KMS-11 (cell line): ENCODE data around the gene RBBP4.

Experiments used
- H2AFZ ChIP-seq: fragments of 200-600 bp; sonication (generic); 2 replicates; pipeline ENCODE4 v1.6.1; 2016; ENCODE audit warnings: antibody characterized with exemption, mixed run types, low read depth
- H3K27ac ChIP-seq: fragments of 200-600 bp; sonication (generic); 2 replicates; pipeline ENCODE4 v1.6.1; 2016; ENCODE audit warnings: mild to moderate bottlenecking, mixed run types
- H3K27me3 ChIP-seq: fragments of 200-600 bp; sonication (generic); 2 replicates; pipeline ENCODE4 v1.6.1; 2017; ENCODE audit warnings: mild to moderate bottlenecking, low read depth, mixed run types, moderate library complexity; ENCODE audit not compliant: insufficient read depth
- H3K36me3 ChIP-seq: fragments of 200-600 bp; sonication (generic); 2 replicates; pipeline ENCODE4 v1.6.1; 2017; ENCODE audit warnings: mild to moderate bottlenecking, mixed run types; ENCODE audit not compliant: insufficient read depth
- H3K4me1 ChIP-seq: fragments of 200-600 bp; sonication (generic); 2 replicates; pipeline ENCODE4 v1.6.1; 2016; ENCODE audit warnings: mild to moderate bottlenecking, low read depth, mixed run types; ENCODE audit not compliant: poor library complexity, severe bottlenecking
- H3K4me2 ChIP-seq: fragments of 200-600 bp; sonication (generic); 2 replicates; pipeline ENCODE4 v1.7.0; 2016; ENCODE audit warnings: mild to moderate bottlenecking, mixed run types
- H3K4me3 ChIP-seq: fragments of 200-600 bp; sonication (generic); IDR thresholded peaks from 2 replicates; pipeline ENCODE4 v1.6.1; 2017; ENCODE audit warnings: low read depth, low read length, mixed read lengths; ENCODE audit not compliant: insufficient read depth
- H3K79me2 ChIP-seq: fragments of 200-600 bp; sonication (generic); 2 replicates; pipeline ENCODE4 v1.6.1; 2016; ENCODE audit warnings: low read depth, mixed run types; ENCODE audit not compliant: insufficient read depth
- H3K9ac ChIP-seq: fragments of 200-600 bp; sonication (generic); 2 replicates; pipeline ENCODE4 v1.6.1; 2016; ENCODE audit warnings: mild to moderate bottlenecking, mixed run types
- H4K20me1 ChIP-seq: fragments of 200-600 bp; sonication (generic); 2 replicates; pipeline ENCODE4 v1.6.1; 2016; ENCODE audit warnings: mild to moderate bottlenecking, mixed run types; ENCODE audit not compliant: insufficient read depth
- TF ChIP-seq, protein P1 (sequence below): fragments of 200-600 bp; sonication (generic); conservative IDR thresholded peaks from 2 replicates; pipeline ENCODE4 v1.6.1; 2017; ENCODE audit warnings: low read depth, mild to moderate bottlenecking, antibody characterized with exemption, low read length, moderate library complexity, mixed read lengths

The RBBP4 gene

DNA sequence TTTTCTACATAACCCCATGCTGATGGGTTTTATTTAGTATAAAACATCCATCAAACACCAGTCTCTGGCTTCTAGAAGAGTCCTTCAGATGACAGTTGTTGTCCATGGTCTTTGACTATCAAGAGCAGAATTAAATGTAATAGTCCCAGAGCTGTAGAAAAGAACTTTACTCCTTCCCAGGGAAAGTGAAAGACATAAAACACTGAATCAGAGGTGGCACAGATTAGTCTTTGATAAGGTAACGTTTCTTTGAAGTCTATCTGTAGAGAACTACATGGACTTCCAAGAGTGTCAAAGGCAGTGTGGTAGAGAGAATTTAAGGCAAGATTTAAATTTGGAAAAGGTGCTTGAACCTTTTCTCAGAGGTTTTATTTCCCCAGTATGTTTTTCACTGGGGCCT is 29.6 kb downstream of the RBBP4 start:
- Histone ChIP-seq H3K4me3 (no peak overlapping the region), H3K9ac (no peak overlapping the region), H4K20me1 (no peaks in the 10 kb centered on the region), H3K4me1 (peaks cover 12% of the 10 kb centered on the region), H2AFZ (no peak overlapping the region), H3K36me3 (peaks cover 14% of the 10 kb centered on the region; the same call in 1 of the 2 replicates), H3K27me3 (no peaks in the 10 kb centered on the region), H3K4me2 (no peak overlapping the region), H3K79me2 (no peaks in the 10 kb centered on the region), H3K27ac (no peak overlapping the region)
- TF ChIP-seq, protein P1, sequence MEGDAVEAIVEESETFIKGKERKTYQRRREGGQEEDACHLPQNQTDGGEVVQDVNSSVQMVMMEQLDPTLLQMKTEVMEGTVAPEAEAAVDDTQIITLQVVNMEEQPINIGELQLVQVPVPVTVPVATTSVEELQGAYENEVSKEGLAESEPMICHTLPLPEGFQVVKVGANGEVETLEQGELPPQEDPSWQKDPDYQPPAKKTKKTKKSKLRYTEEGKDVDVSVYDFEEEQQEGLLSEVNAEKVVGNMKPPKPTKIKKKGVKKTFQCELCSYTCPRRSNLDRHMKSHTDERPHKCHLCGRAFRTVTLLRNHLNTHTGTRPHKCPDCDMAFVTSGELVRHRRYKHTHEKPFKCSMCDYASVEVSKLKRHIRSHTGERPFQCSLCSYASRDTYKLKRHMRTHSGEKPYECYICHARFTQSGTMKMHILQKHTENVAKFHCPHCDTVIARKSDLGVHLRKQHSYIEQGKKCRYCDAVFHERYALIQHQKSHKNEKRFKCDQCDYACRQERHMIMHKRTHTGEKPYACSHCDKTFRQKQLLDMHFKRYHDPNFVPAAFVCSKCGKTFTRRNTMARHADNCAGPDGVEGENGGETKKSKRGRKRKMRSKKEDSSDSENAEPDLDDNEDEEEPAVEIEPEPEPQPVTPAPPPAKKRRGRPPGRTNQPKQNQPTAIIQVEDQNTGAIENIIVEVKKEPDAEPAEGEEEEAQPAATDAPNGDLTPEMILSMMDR: no peak

DNA sequence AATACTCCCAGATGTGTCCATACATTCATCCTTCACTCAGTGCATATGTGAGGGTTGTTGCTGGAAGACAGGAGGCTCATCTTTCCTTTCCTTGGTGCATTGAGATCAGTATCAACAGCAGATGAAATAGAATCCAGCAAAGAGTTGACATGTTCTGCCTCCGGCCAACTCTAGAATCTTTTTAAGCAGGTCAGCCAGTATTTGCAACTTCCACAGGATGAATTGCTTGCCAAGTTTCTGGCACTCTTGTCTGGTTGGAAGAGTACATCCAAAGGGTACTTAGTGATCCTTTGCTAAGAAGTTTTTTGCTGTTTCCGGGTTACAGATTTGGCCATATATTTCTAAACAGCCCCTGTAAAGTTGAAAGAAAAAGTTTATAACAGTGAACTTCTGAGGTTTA is 30.5 kb downstream of the RBBP4 start:
- Histone ChIP-seq H3K36me3 (peaks cover 12% of the 10 kb centered on the region; the same call in 1 of the 2 replicates), H3K4me2 (no peak overlapping the region), H3K9ac (no peak overlapping the region), H4K20me1 (no peaks in the 10 kb centered on the region), H3K79me2 (no peaks in the 10 kb centered on the region), H2AFZ (no peak overlapping the region), H3K4me3 (no peak overlapping the region), H3K27me3 (no peaks in the 10 kb centered on the region), H3K4me1 (peaks cover 12% of the 10 kb centered on the region), H3K27ac (no peak overlapping the region)
- TF ChIP-seq, protein P1: no peak

DNA sequence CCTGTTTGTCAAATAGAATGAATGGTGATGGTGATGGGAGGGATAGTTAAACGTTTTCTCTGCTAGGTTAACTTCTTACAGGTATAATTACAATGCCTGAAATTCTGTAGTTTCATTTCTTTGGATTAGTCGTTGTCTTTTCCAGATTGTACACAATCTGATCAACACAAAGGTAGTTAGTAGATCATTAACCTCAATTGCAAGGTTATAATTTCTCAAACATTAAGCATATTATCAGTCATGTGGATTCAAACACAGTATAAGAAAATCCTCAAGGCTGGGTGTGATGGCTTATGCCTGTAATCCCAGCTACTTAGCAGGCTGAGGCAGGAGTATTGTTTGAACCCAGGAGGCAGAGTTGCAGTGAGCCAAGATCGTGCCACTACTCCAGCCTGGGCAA is 31.0 kb downstream of the RBBP4 start:
- H3K27me3 ChIP-seq: no peaks in the 10 kb centered on the region
- TF ChIP-seq, protein P1: no peak
- peaks cover 12% of the 10 kb centered on the region for H3K4me1 ChIP-seq
- peaks cover 12% of the 10 kb centered on the region; the same call in 1 of the 2 replicates for H3K36me3 ChIP-seq
- H3K27ac ChIP-seq: no peak overlapping the region
- H3K9ac ChIP-seq: no peak overlapping the region
- no peak overlapping the region for H3K4me3 ChIP-seq
- H3K79me2 ChIP-seq: no peaks in the 10 kb centered on the region
- no peak overlapping the region for H3K4me2 ChIP-seq
- no peak overlapping the region for H2AFZ ChIP-seq
- no peaks in the 10 kb centered on the region for H4K20me1 ChIP-seq

DNA sequence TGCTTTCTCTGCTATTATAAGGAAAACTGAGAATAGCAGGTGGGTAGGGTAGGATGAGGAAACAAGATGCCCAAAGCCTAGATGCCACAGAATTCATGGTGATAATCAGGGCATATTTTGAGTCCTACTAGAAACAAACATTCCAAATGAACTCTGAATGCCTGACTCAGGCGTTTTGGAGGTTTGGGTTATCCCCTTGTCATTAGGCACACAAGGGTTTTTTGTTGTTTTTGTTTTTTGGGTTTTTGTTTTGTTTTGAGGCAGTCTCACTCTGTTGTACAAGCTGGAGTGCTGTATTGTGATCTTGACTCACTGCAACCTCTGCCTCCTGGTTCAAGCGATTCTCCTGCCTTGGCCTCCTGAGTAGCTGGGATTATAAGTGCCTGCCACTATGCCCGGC is 32.4 kb downstream of the RBBP4 start:
- Histone ChIP-seq H3K27me3 (no peaks in the 10 kb centered on the region), H3K4me1 (peaks cover 12% of the 10 kb centered on the region), H3K4me2 (no peak overlapping the region), H3K9ac (no peak overlapping the region), H2AFZ (no peak overlapping the region), H3K36me3 (peaks cover 12% of the 10 kb centered on the region; the same call in 1 of the 2 replicates), H3K27ac (no peak overlapping the region), H4K20me1 (no peaks in the 10 kb centered on the region), H3K79me2 (no peaks in the 10 kb centered on the region), H3K4me3 (no peak overlapping the region)
- TF ChIP-seq, protein P1: no peak
